Measurements from ENCODE around the gene PLEKHH1.

DNA sequence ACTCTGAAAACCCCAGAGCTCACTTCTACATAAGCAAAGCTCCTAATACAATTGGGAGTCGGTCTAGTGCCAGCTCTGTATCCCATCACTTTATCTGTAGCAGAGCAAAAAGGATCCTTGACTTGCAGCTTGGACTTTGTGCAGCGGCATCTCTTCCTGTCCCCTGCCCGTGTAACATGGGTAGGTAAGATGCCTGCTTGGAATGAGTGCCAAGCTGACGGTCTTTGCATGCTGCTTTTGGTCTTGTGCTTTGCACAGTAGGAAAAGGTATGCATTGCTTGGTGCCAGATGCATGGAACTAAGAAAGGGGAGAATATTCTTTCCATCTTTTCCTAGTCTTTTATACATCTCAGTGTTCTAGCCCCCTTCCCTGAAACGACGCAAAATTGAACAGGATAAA is 6.9 kb upstream of the PLEKHH1 start:
- TF ChIP-seq, protein P1, sequence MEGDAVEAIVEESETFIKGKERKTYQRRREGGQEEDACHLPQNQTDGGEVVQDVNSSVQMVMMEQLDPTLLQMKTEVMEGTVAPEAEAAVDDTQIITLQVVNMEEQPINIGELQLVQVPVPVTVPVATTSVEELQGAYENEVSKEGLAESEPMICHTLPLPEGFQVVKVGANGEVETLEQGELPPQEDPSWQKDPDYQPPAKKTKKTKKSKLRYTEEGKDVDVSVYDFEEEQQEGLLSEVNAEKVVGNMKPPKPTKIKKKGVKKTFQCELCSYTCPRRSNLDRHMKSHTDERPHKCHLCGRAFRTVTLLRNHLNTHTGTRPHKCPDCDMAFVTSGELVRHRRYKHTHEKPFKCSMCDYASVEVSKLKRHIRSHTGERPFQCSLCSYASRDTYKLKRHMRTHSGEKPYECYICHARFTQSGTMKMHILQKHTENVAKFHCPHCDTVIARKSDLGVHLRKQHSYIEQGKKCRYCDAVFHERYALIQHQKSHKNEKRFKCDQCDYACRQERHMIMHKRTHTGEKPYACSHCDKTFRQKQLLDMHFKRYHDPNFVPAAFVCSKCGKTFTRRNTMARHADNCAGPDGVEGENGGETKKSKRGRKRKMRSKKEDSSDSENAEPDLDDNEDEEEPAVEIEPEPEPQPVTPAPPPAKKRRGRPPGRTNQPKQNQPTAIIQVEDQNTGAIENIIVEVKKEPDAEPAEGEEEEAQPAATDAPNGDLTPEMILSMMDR (IDR thresholded peaks at IDR 0.05): no peak
- TF ChIP-seq POLR2A (IDR thresholded peaks at IDR 0.05): no peak
